HCT116 (cell line): ENCODE data around the gene PAPOLB. TPM values are rescaled to one million over a fixed set of nuclear protein-coding genes. Genes with fewer than 3 reads are reported as not detected.

Experiments used
- ATAC-seq: fragments of 200-7000 bp; cut with Tn5 transposase; 2 replicates; pipeline ENCODE4 v1.9.1; 2020; ENCODE audit warnings: mild to moderate bottlenecking, moderate library complexity
- BruUV-seq: library from RNA; stranded (reverse); fragments of 400-500 nt; replicated peaks from 2 replicates; lab custom pipeline; 2021; lab: Mats Ljungman, UMichigan
- CTCF ChIA-PET: fragments of 300-600 bp; sonication (Branson Sonifier 250); formaldehyde crosslinking; loops from one replicate; lab custom pipeline; 2021; ENCODE audit warnings: antibody characterized with exemption; lab: Charles Lee
- POLR2A ChIA-PET: fragments of 300-600, 350-600 bp; sonication (Branson Sonifier 250); formaldehyde crosslinking; loops from one replicate; lab custom pipeline; 2021; ENCODE audit warnings: antibody characterized with exemption; lab: Charles Lee
- RAD21 ChIA-PET, 2 experiments: fragments of 300-600 bp; sonication (Branson Sonifier 250); formaldehyde crosslinking; loops; one replicate each; lab custom pipeline; 2023; ENCODE audit warnings: low total read pairs in 2 of 2; ENCODE audit not compliant: uncharacterized antibody in 2 of 2, unreplicated experiment in 2 of 2, low non-redundant PET in 1 of 2; lab: Charles Lee
- DNase-seq: peaks from one replicate; pipeline ENCODE4 v3.0.0-alpha.2; 2010; ENCODE audit warnings: low read depth, low spot score
- H2AFZ ChIP-seq: fragments of 200-600 bp; shearing (Covaris generic), sonication (generic); 2 replicates; pipeline ENCODE4 v1.6.1; 2017; ENCODE audit warnings: low read depth, mixed run types, mixed read lengths, antibody characterized with exemption, low read length; ENCODE audit not compliant: poor library complexity, severe bottlenecking
- H3K27ac ChIP-seq: 2 replicates; pipeline ENCODE4 v1.5.1; 2012; ENCODE audit warnings: low read depth, low read length
- H3K27me3 ChIP-seq: fragments of 200-600 bp; sonication (generic); 2 replicates; pipeline ENCODE4 v1.6.1; 2016; ENCODE audit warnings: mixed run types, low read length, mixed read lengths; ENCODE audit not compliant: insufficient read depth
- H3K36me3 ChIP-seq, 2 experiments: fragments of 200-500 bp in 1 of 2; fragments of 200-600 bp in 1 of 2; sonication (Bioruptor generic) in 1 of 2; sonication (generic) in 1 of 2; 2 replicates each; pipeline versions ENCODE4 v1.5.1 to v1.6.1; 2014 to 2016; ENCODE audit warnings: low read length in 2 of 2, inconsistent platforms in 1 of 2, mixed read lengths in 1 of 2, mixed run types in 1 of 2; ENCODE audit not compliant: insufficient read depth in 2 of 2, control insufficient read depth in 1 of 2
- H3K4me1 ChIP-seq, 2 experiments: fragments of 200-600 bp in 1 of 2; sonication (generic) in 1 of 2; 2 replicates each; pipeline versions ENCODE4 v1.5.1 to v1.6.1; 2012 to 2017; ENCODE audit warnings: low read length in 2 of 2, inconsistent platforms in 1 of 2, mild to moderate bottlenecking in 1 of 2, mixed read lengths in 1 of 2, mixed run types in 1 of 2, moderate library complexity in 1 of 2; ENCODE audit not compliant: insufficient read depth in 2 of 2, control insufficient read depth in 1 of 2
- H3K4me2 ChIP-seq: fragments of 200-600 bp; sonication (generic); 2 replicates; pipeline ENCODE4 v1.6.1; 2017; ENCODE audit warnings: mixed run types, low read length, mixed read lengths
- H3K4me3 ChIP-seq, 2 experiments: fragments of 200-600 bp in 1 of 2; sonication (generic) in 1 of 2; replicated peaks in 1 of 2; 2 replicates each; pipeline ENCODE4 v1.5.1; 2011 to 2016; ENCODE audit warnings: low read length in 2 of 2, control low read depth in 1 of 2, low read depth in 1 of 2, mild to moderate bottlenecking in 1 of 2, mixed read lengths in 1 of 2, mixed run types in 1 of 2
- H3K79me2 ChIP-seq: fragments of 200-600 bp; sonication (generic); 2 replicates; pipeline ENCODE4 v1.6.1; 2017; ENCODE audit warnings: mild to moderate bottlenecking, mixed run types, low read length, moderate library complexity, mixed read lengths; ENCODE audit not compliant: insufficient read depth
- H3K9ac ChIP-seq: fragments of 200-600 bp; sonication (generic); 2 replicates; pipeline ENCODE4 v1.6.1; 2016; ENCODE audit warnings: low read length, mixed read lengths
- H3K9me2 ChIP-seq: fragments of 200-600 bp; sonication (generic), shearing (Covaris generic); 2 replicates; pipeline ENCODE4 v1.6.1; 2017; ENCODE audit warnings: mixed run types, mild to moderate bottlenecking, moderate library complexity; ENCODE audit not compliant: insufficient read depth
- H3K9me3 ChIP-seq, 2 experiments: fragments of 200-500 bp in 1 of 2; fragments of 200-600 bp in 1 of 2; sonication (Bioruptor generic) in 1 of 2; sonication (generic) in 1 of 2; 2 replicates each; pipeline ENCODE4 v1.6.1; 2014 to 2017; ENCODE audit warnings: low read length in 2 of 2, mixed read lengths in 2 of 2, inconsistent platforms in 1 of 2, low read depth in 1 of 2, mild to moderate bottlenecking in 1 of 2, mixed run types in 1 of 2, moderate library complexity in 1 of 2; ENCODE audit not compliant: control insufficient read depth in 1 of 2, insufficient read depth in 1 of 2
- H4K20me1 ChIP-seq: fragments of 200-600 bp; sonication (generic), shearing (Covaris generic); 2 replicates; pipeline ENCODE4 v1.6.1; 2017; ENCODE audit warnings: mixed run types, mild to moderate bottlenecking, moderate library complexity; ENCODE audit not compliant: insufficient read depth
- ATF3 ChIP-seq: IDR thresholded peaks from 2 replicates; pipeline ENCODE4 v1.6.1; 2012
- CTCF ChIP-seq, 3 experiments: fragments of 200-600 bp in 1 of 3; sonication (generic) in 1 of 3; IDR thresholded peaks in 2 of 3; conservative IDR thresholded peaks in 1 of 3; 2 replicates each; pipeline ENCODE4 v1.5.1; 2012 to 2017; ENCODE audit warnings: low read depth in 2 of 3, low read length in 2 of 3, antibody characterized with exemption in 1 of 3, borderline replicate concordance in 1 of 3, control low read depth in 1 of 3, mild to moderate bottlenecking in 1 of 3, mixed read lengths in 1 of 3, mixed run types in 1 of 3, moderate library complexity in 1 of 3; ENCODE audit not compliant: insufficient read depth in 1 of 3
- MAX ChIP-seq: IDR thresholded peaks from 2 replicates; pipeline ENCODE4 v1.6.1; 2012
- TCF7L2 ChIP-seq: IDR thresholded peaks from 2 replicates; pipeline ENCODE4 v1.7.0; 2011; ENCODE audit warnings: borderline replicate concordance, inconsistent platforms; ENCODE audit not compliant: insufficient read depth, insufficient read length; ENCODE audit errors: extremely low read depth
- YY1 ChIP-seq: IDR thresholded peaks from 2 replicates; pipeline ENCODE4 v1.6.1; 2011; ENCODE audit warnings: low read length, low read depth, moderate library complexity, mild to moderate bottlenecking; ENCODE audit not compliant: insufficient replicate concordance; ENCODE audit errors: extremely low read depth
- intact Hi-C: fragments of 100-400 bp; cut with micrococcal nuclease; formaldehyde crosslinking; loops from 2 replicates; pipeline ENCODE4 v1.10.0; 2022
- total RNA-seq: library from RNA; stranded (reverse); gene quantifications from one replicate; pipeline ENCODE4 v1.2.1, GENCODE V29; 2021; ENCODE audit not compliant: unreplicated experiment

The PAPOLB gene
- total RNA-seq, 1 experiment from 2014 or later, result 0.20 TPM

- Histone ChIP-seq H3K4me2 (no peak overlapping the region), H3K4me1 (no peaks in the 10 kb centered on the region), H3K27ac (no peak overlapping the region), H3K79me2 (no peaks in the 10 kb centered on the region), H2AFZ (no peak overlapping the region), H3K36me3 (no peaks in the 10 kb centered on the region), H3K27me3 (no peaks in the 10 kb centered on the region)
- CTCF ChIA-PET, result interaction anchor here (2.1 kb wide), 1 partner anchor 12 kb away, joined by 5 read pairs; no protein-coding TSS in a partner anchor
- intact Hi-C loops, result no loop called here
- BruUV-seq, result no TSS peak
- RAD21 ChIA-PET, result interaction anchor here in 1 of 2 experiments (0.6 kb wide), 1 partner anchor 203 kb away, joined by 3 read pairs; no protein-coding TSS in a partner anchor
- TF ChIP-seq YY1, result no peak
- TF ChIP-seq MAX, result no peak
- TF ChIP-seq CTCF (IDR thresholded peaks at IDR 0.05 in 2 of 3, conservative IDR thresholded peaks at IDR 0.05 in 1 of 3; ENCODE audit: borderline replicate concordance in 1 of 3, insufficient read depth in 1 of 3, low read depth in 2 of 3, low read length in 2 of 3), result no peak
- TF ChIP-seq TCF7L2, result no peak
- no peak for TF ChIP-seq ATF3
- TF ChIP-seq, all 23 proteins: peak for 0
- DNase-seq, result no peak
- no peak for ATAC-seq
- no peaks in the 10 kb centered on the region for H4K20me1 ChIP-seq
- no peaks in the 10 kb centered on the region for H3K9me3 ChIP-seq
- no peaks in the 10 kb centered on the region for H3K9me2 ChIP-seq
- no peak overlapping the region for H3K9ac ChIP-seq
- H3K4me3 ChIP-seq, result no peak overlapping the region
- POLR2A ChIA-PET, result no interaction called here
Observed at GRCh38 chr7:4841836-4842235, 20.0 kb downstream of the PAPOLB start.
